Activated T-helper 1 cell treated with anti-CD3 and anti-CD28 coated beads, Interleukin-12 subunit alpha, Interleukin-12 subunit beta, Interleukin-2, Interleukin-4 antibody, amounts not matched to agents 30 ng/mL and 10 ng/mL and 1 ng/mL, durations not matched to agents 14 hours and 24 hours and 36 hours (primary cell): ENCODE measurements around the gene EHMT1. TPM values are rescaled to one million over a fixed set of nuclear protein-coding genes. Genes with fewer than 3 reads are reported as not detected.

Experiments
- DNase-seq: peaks from one replicate; pipeline ENCODE4 v3.0.0; 2021; ENCODE audit warnings: low spot score
- H3K27ac Mint-ChIP-seq: one replicate; pipeline ENCODE4 v1.8.0; 2021; ENCODE audit warnings: mild to moderate bottlenecking, mixed read lengths
- H3K27me3 Mint-ChIP-seq: one replicate; pipeline ENCODE4 v1.8.0; 2022; ENCODE audit warnings: mild to moderate bottlenecking, moderate library complexity, mixed read lengths; ENCODE audit not compliant: insufficient read depth
- H3K36me3 Mint-ChIP-seq: one replicate; pipeline ENCODE4 v1.8.0; 2021; ENCODE audit warnings: low read depth, mixed read lengths
- H3K4me1 Mint-ChIP-seq: one replicate; pipeline ENCODE4 v1.8.0; 2021; ENCODE audit warnings: low read depth, mixed read lengths
- H3K4me3 Mint-ChIP-seq: one replicate; pipeline ENCODE4 v1.8.0; 2021; ENCODE audit warnings: mild to moderate bottlenecking, moderate library complexity, mixed read lengths
- H3K9me3 Mint-ChIP-seq: one replicate; pipeline ENCODE4 v1.8.0; 2021; ENCODE audit warnings: mixed read lengths
- intact Hi-C: fragments of 100-400 bp; cut with micrococcal nuclease; formaldehyde crosslinking; loops from one replicate; pipeline ENCODE4 v1.15.1; 2024
- total RNA-seq: library from RNA; stranded (reverse); gene quantifications from 2 replicates; pipeline ENCODE4 v1.2.3, GENCODE V29; 2022

The EHMT1 gene
- total RNA-seq, 1 donor from 2014 or later, result 97.0 TPM

GRCh38 chr9:137813651-137814415 lies 195.0 kb downstream of the EHMT1 start:
- H3K27me3 Mint-ChIP-seq, result no peaks in the 10 kb centered on the region
- no peaks in the 10 kb centered on the region for H3K9me3 Mint-ChIP-seq
- DNase-seq, result no peak
- H3K4me1 Mint-ChIP-seq, result no peaks in the 10 kb centered on the region
- peaks cover 42% of the 10 kb centered on the region for H3K36me3 Mint-ChIP-seq
- H3K27ac Mint-ChIP-seq, result no peak overlapping the region
- intact Hi-C loops, result no loop called here
- no peak overlapping the region for H3K4me3 Mint-ChIP-seq

- Mint-ChIP-seq H3K9me3 (no peaks in the 10 kb centered on the region), H3K36me3 (peaks cover 42% of the 10 kb centered on the region), H3K4me3 (no peak overlapping the region), H3K27ac (no peak overlapping the region), H3K27me3 (no peaks in the 10 kb centered on the region), H3K4me1 (no peaks in the 10 kb centered on the region)
- intact Hi-C loops, result no loop called here
- no peak for DNase-seq
These were observed 195.6 kb downstream of the EHMT1 start for GRCh38 chr9:137814436-137814835.

GRCh38 chr9:137814841-137815240 lies 196.0 kb downstream of the EHMT1 start:
- no peak for DNase-seq
- intact Hi-C loops, result no loop called here
- Mint-ChIP-seq H3K9me3 (no peaks in the 10 kb centered on the region), H3K4me3 (no peak overlapping the region), H3K4me1 (no peaks in the 10 kb centered on the region), H3K36me3 (peaks cover 43% of the 10 kb centered on the region), H3K27ac (no peak overlapping the region), H3K27me3 (no peaks in the 10 kb centered on the region)

- Mint-ChIP-seq H3K4me1 (no peaks in the 10 kb centered on the region), H3K27me3 (no peaks in the 10 kb centered on the region), H3K27ac (no peak overlapping the region), H3K9me3 (no peaks in the 10 kb centered on the region), H3K4me3 (no peak overlapping the region), H3K36me3 (peaks cover 49% of the 10 kb centered on the region)
- intact Hi-C loops, result no loop called here
- DNase-seq, result no peak
These were observed 196.8 kb downstream of the EHMT1 start for GRCh38 chr9:137815256-137816255.

- peaks cover 53% of the 10 kb centered on the region for H3K36me3 Mint-ChIP-seq
- H3K27me3 Mint-ChIP-seq, result no peaks in the 10 kb centered on the region
- no peaks in the 10 kb centered on the region for H3K4me1 Mint-ChIP-seq
- intact Hi-C loops, result no loop called here
- H3K27ac Mint-ChIP-seq, result no peak overlapping the region
- DNase-seq, result no peak
- no peak overlapping the region for H3K4me3 Mint-ChIP-seq
- no peaks in the 10 kb centered on the region for H3K9me3 Mint-ChIP-seq
These were observed 197.9 kb downstream of the EHMT1 start for GRCh38 chr9:137816531-137817235.

- Mint-ChIP-seq H3K4me3 (no peak overlapping the region), H3K36me3 (peaks cover 60% of the 10 kb centered on the region), H3K27ac (no peak overlapping the region), H3K27me3 (no peaks in the 10 kb centered on the region), H3K9me3 (no peaks in the 10 kb centered on the region), H3K4me1 (no peaks in the 10 kb centered on the region)
- intact Hi-C loops, result no loop called here
- no peak for DNase-seq
These were observed 198.7 kb downstream of the EHMT1 start for GRCh38 chr9:137817236-137818200.

- Mint-ChIP-seq H3K36me3 (peaks cover 59% of the 10 kb centered on the region), H3K27ac (no peak overlapping the region), H3K27me3 (no peaks in the 10 kb centered on the region), H3K4me1 (no peaks in the 10 kb centered on the region), H3K4me3 (no peak overlapping the region), H3K9me3 (no peaks in the 10 kb centered on the region)
- no peak for DNase-seq
- intact Hi-C loops, result no loop called here
These were observed 199.5 kb downstream of the EHMT1 start for GRCh38 chr9:137818286-137818685.

- intact Hi-C loops, result no loop called here
- Mint-ChIP-seq H3K4me3 (no peak overlapping the region), H3K4me1 (no peaks in the 10 kb centered on the region), H3K27me3 (no peaks in the 10 kb centered on the region), H3K36me3 (peaks cover 60% of the 10 kb centered on the region), H3K27ac (no peak overlapping the region), H3K9me3 (no peaks in the 10 kb centered on the region)
- DNase-seq, result no peak
These were observed 201.5 kb downstream of the EHMT1 start for GRCh38 chr9:137820161-137820855.

GRCh38 chr9:137823986-137824771 lies 205.4 kb downstream of the EHMT1 start:
- H3K4me1 Mint-ChIP-seq, result no peaks in the 10 kb centered on the region
- intact Hi-C loops, result no loop called here
- H3K27ac Mint-ChIP-seq, result no peak overlapping the region
- no peaks in the 10 kb centered on the region for H3K27me3 Mint-ChIP-seq
- H3K36me3 Mint-ChIP-seq, result peaks cover 53% of the 10 kb centered on the region
- DNase-seq, result no peak
- no peak overlapping the region for H3K4me3 Mint-ChIP-seq
- no peaks in the 10 kb centered on the region for H3K9me3 Mint-ChIP-seq

- H3K36me3 Mint-ChIP-seq, result peaks cover 50% of the 10 kb centered on the region
- H3K4me3 Mint-ChIP-seq, result no peak overlapping the region
- H3K27me3 Mint-ChIP-seq, result no peaks in the 10 kb centered on the region
- intact Hi-C loops, result no loop called here
- no peaks in the 10 kb centered on the region for H3K9me3 Mint-ChIP-seq
- no peak overlapping the region for H3K27ac Mint-ChIP-seq
- DNase-seq, result no peak
- H3K4me1 Mint-ChIP-seq, result no peaks in the 10 kb centered on the region
These were observed 206.7 kb downstream of the EHMT1 start for GRCh38 chr9:137825324-137825989.
